H1 (cell line): Measurements from ENCODE around the gene GABRG3. TPM values are rescaled to one million over a fixed set of nuclear protein-coding genes. Genes with fewer than 3 reads are reported as not detected.

Experiments used
- CTCF ChIA-PET: fragments of 300-600 bp; sonication (Branson Sonifier 250); formaldehyde crosslinking; loops from one replicate; lab custom pipeline; 2021; ENCODE audit not compliant: partially characterized antibody; lab: Charles Lee
- POLR2A ChIA-PET: fragments of 300-600 bp; sonication (Branson Sonifier 250); formaldehyde crosslinking; loops from one replicate; lab custom pipeline; 2021; ENCODE audit warnings: inconsistent platforms; ENCODE audit not compliant: partially characterized antibody; lab: Charles Lee
- DNase-seq, 2 experiments: peaks; one replicate each; pipeline versions ENCODE4 v3.0.0 to v3.0.0-alpha.2; 2010 to 2022; ENCODE audit warnings: low spot score in 2 of 2, low read depth in 1 of 2, mixed read lengths in 1 of 2
- FAIRE-seq: peaks from 2 replicates; lab custom pipeline; 2011; peaks lifted over from hg19 to GRCh38; lab: Jason Lieb, UNC
- H2AFZ ChIP-seq: 2 replicates; pipeline ENCODE4 v1.8.1; 2012; ENCODE audit warnings: low read length, inconsistent platforms
- H2AK5ac ChIP-seq: 2 replicates; pipeline ENCODE4 v1.6.1; 2013; ENCODE audit warnings: low read depth, low read length
- H2BK120ac ChIP-seq: replicated peaks from 2 replicates; pipeline ENCODE3; 2013; ENCODE audit warnings: low read depth, low read length, inconsistent platforms
- H2BK12ac ChIP-seq: 2 replicates; pipeline ENCODE4 v1.6.1; 2013; ENCODE audit warnings: low read depth, low read length
- H2BK15ac ChIP-seq: 2 replicates; pipeline ENCODE4 v1.6.1; 2013; ENCODE audit warnings: low read length
- H2BK20ac ChIP-seq: 2 replicates; pipeline ENCODE4 v1.6.1; 2013; ENCODE audit warnings: low read length
- H2BK5ac ChIP-seq: 2 replicates; pipeline ENCODE4 v1.6.1; 2013; ENCODE audit warnings: low read depth, low read length
- H3K14ac ChIP-seq: 2 replicates; pipeline ENCODE4 v1.6.1; 2013; ENCODE audit warnings: inconsistent platforms; ENCODE audit not compliant: insufficient read length
- H3K18ac ChIP-seq: 2 replicates; pipeline ENCODE4 v1.6.1; 2013; ENCODE audit warnings: low read length; ENCODE audit errors: extremely low read depth
- H3K23ac ChIP-seq: 2 replicates; pipeline ENCODE4 v1.6.1; 2013; ENCODE audit warnings: inconsistent platforms; ENCODE audit not compliant: insufficient read length
- H3K23me2 ChIP-seq: 2 replicates; pipeline ENCODE4 v1.6.1; 2013; ENCODE audit warnings: low read depth, low read length
- H3K27ac ChIP-seq: 2 replicates; pipeline ENCODE4 v1.6.1; 2011; ENCODE audit warnings: low read depth, low read length, inconsistent platforms
- H3K27me3 ChIP-seq, 4 experiments: replicated peaks in 1 of 4; 1 replicate in 1 of 4; 2 replicates in 3 of 4; pipeline versions ENCODE4 v1.6.1 to v1.8.1; 2011 to 2013; ENCODE audit warnings: low read length in 3 of 4, mild to moderate bottlenecking in 3 of 4, inconsistent platforms in 2 of 4, mixed read lengths in 2 of 4, moderate library complexity in 1 of 4; ENCODE audit not compliant: control insufficient read depth in 3 of 4, insufficient read depth in 3 of 4; ENCODE audit errors: extremely low read depth in 1 of 4
- H3K36me3 ChIP-seq, 4 experiments: 2 replicates each; pipeline versions ENCODE4 v1.6.1 to v1.8.1; 2011 to 2013; ENCODE audit warnings: mild to moderate bottlenecking in 4 of 4, low read length in 3 of 4, moderate library complexity in 2 of 4, control low read depth in 1 of 4, inconsistent platforms in 1 of 4; ENCODE audit not compliant: insufficient read depth in 4 of 4, control insufficient read depth in 2 of 4
- H3K4ac ChIP-seq: replicated peaks from 2 replicates; pipeline ENCODE3; 2013; ENCODE audit warnings: low read length, low read depth, mixed read lengths, inconsistent platforms; ENCODE audit not compliant: insufficient read length
- H3K4me1 ChIP-seq, 4 experiments: replicated peaks in 1 of 4; 1 replicate in 1 of 4; 2 replicates in 3 of 4; pipeline versions ENCODE4 v1.6.1 to v1.8.1; 2011 to 2013; ENCODE audit warnings: low read length in 3 of 4, inconsistent platforms in 2 of 4, mixed read lengths in 1 of 4; ENCODE audit not compliant: insufficient read depth in 4 of 4, control insufficient read depth in 3 of 4
- H3K4me2 ChIP-seq, 2 experiments: 2 replicates each; pipeline versions ENCODE4 v1.6.1 to v1.8.1; 2011 to 2013; ENCODE audit warnings: low read depth in 2 of 2, low read length in 2 of 2, control low read depth in 1 of 2, inconsistent platforms in 1 of 2, mild to moderate bottlenecking in 1 of 2; ENCODE audit not compliant: insufficient read depth in 1 of 2
- H3K4me3 ChIP-seq, 4 experiments: fragments of 200-600, 300-600 bp in 1 of 4; sonication (generic), shearing (Covaris generic), sonication (Bioruptor Twin) in 1 of 4; 2 replicates each; pipeline versions ENCODE4 v1.5.1 to v1.8.1; 2011 to 2016; ENCODE audit warnings: low read length in 4 of 4, low read depth in 3 of 4, control low read depth in 2 of 4, inconsistent platforms in 2 of 4, mild to moderate bottlenecking in 2 of 4, mixed read lengths in 1 of 4, moderate library complexity in 1 of 4; ENCODE audit not compliant: insufficient read depth in 2 of 4; ENCODE audit errors: extremely low read depth in 1 of 4
- H3K56ac ChIP-seq: replicated peaks from 2 replicates; pipeline ENCODE3; 2013; ENCODE audit warnings: low read depth, mild to moderate bottlenecking, mixed read lengths, low read length, inconsistent platforms; ENCODE audit not compliant: insufficient read length
- H3K79me1 ChIP-seq: 2 replicates; pipeline ENCODE4 v1.6.1; 2013; ENCODE audit warnings: low read depth, low read length, control low read depth
- H3K79me2 ChIP-seq, 2 experiments: 2 replicates each; pipeline versions ENCODE4 v1.6.1 to v1.8.1; 2012 to 2013; ENCODE audit warnings: low read length in 2 of 2, mild to moderate bottlenecking in 2 of 2, inconsistent platforms in 1 of 2; ENCODE audit not compliant: insufficient read depth in 2 of 2, control insufficient read depth in 1 of 2
- H3K9ac ChIP-seq, 4 experiments: replicated peaks in 1 of 4; 1 replicate in 1 of 4; 2 replicates in 3 of 4; pipeline versions ENCODE4 v1.6.1 to v1.8.1; 2011 to 2013; ENCODE audit warnings: low read depth in 3 of 4, low read length in 3 of 4, control low read depth in 2 of 4, mild to moderate bottlenecking in 2 of 4, moderate library complexity in 2 of 4, inconsistent platforms in 1 of 4; ENCODE audit errors: extremely low read depth in 1 of 4
- H3K9me3 ChIP-seq, 2 experiments: 2 replicates each; pipeline versions ENCODE4 v1.6.1 to v1.8.1; 2012 to 2013; ENCODE audit warnings: mild to moderate bottlenecking in 2 of 2, moderate library complexity in 2 of 2, control low read depth in 1 of 2, inconsistent platforms in 1 of 2, low read depth in 1 of 2, low read length in 1 of 2, mixed read lengths in 1 of 2; ENCODE audit not compliant: insufficient read depth in 2 of 2
- H4K20me1 ChIP-seq, 2 experiments: replicated peaks in 1 of 2; 2 replicates each; pipeline versions ENCODE3 to v1.8.1; 2011 to 2013; ENCODE audit warnings: inconsistent platforms in 2 of 2, low read length in 2 of 2, mild to moderate bottlenecking in 1 of 2; ENCODE audit not compliant: insufficient read depth in 2 of 2, control insufficient read depth in 1 of 2
- H4K5ac ChIP-seq: 2 replicates; pipeline ENCODE4 v1.6.1; 2013; ENCODE audit warnings: low read length, low read depth, mixed read lengths, inconsistent platforms; ENCODE audit not compliant: insufficient read length
- H4K8ac ChIP-seq: 2 replicates; pipeline ENCODE4 v1.8.0; 2013; ENCODE audit warnings: mild to moderate bottlenecking, moderate library complexity, low read length, inconsistent platforms; ENCODE audit not compliant: insufficient read depth; ENCODE audit errors: extremely low read depth
- H4K91ac ChIP-seq: replicated peaks from 2 replicates; pipeline ENCODE3; 2013; ENCODE audit warnings: low read length, mixed read lengths, inconsistent platforms; ENCODE audit not compliant: insufficient read length
- CBX5 ChIP-seq: fragments of 300-800, 300-1000 bp; sonication (generic); IDR thresholded peaks from 2 replicates; pipeline ENCODE4 v1.7.1; 2016; ENCODE audit warnings: antibody characterized with exemption, low read length, low read depth
- CHD1 ChIP-seq: IDR thresholded peaks from 2 replicates; pipeline ENCODE4 v1.6.1; 2012; ENCODE audit warnings: low read depth, low read length, improper control_type of control experiment
- CTCF ChIP-seq, 3 experiments: IDR thresholded peaks; 1 replicate in 2 of 3; 2 replicates in 1 of 3; pipeline versions ENCODE4 v1.5.1 to v1.6.1; 2011; ENCODE audit warnings: low read length in 3 of 3, mild to moderate bottlenecking in 3 of 3, inconsistent platforms in 2 of 3, low read depth in 1 of 3, moderate library complexity in 1 of 3; ENCODE audit not compliant: insufficient read depth in 1 of 3; ENCODE audit errors: control extremely low read depth in 1 of 3
- EGR1 ChIP-seq: IDR thresholded peaks from 2 replicates; pipeline ENCODE4 v1.6.1; 2011; ENCODE audit warnings: low read depth, low read length, borderline replicate concordance
- MAFK ChIP-seq: IDR thresholded peaks from 2 replicates; pipeline ENCODE4 v1.6.1; 2012; ENCODE audit warnings: low read depth, mild to moderate bottlenecking, improper control_type of control experiment, low read length
- PHF8 ChIP-seq: fragments of 200-600 bp; sonication (generic); conservative IDR thresholded peaks from 2 replicates; pipeline ENCODE4 v1.7.1; 2012; ENCODE audit warnings: low read depth, mild to moderate bottlenecking, inconsistent platforms, low read length, moderate library complexity
- TEAD4 ChIP-seq: IDR thresholded peaks from 2 replicates; pipeline ENCODE4 v1.6.1; 2012; ENCODE audit warnings: low read depth, low read length, inconsistent platforms, mixed read lengths
- WGBS, 2 experiments: shearing (Covaris generic) in 1 of 2; methylation state at CpG; one replicate each; pipeline versions ENCODE4 v1.1.6 to v1.1.7; 2013 to 2015; ENCODE audit warnings: low lambda C conversion rate in 2 of 2, mixed read lengths in 2 of 2, inconsistent platforms in 1 of 2, low coverage in 1 of 2, missing lambda C conversion rate in 1 of 2; ENCODE audit not compliant: insufficient replicate concordance in 2 of 2, insufficient coverage in 1 of 2, insufficient read length in 1 of 2; ENCODE audit errors: extremely low coverage in 1 of 2, missing lambda C conversion rate in 1 of 2; 5-methylcytosine and 5-hydroxymethylcytosine counted together
- polyA plus RNA-seq, 7 experiments: library from polyadenylated mRNA; depleted of rRNA in 3 of 7; stranded (reverse) in 5 of 7; unstranded in 2 of 7; fragments of >200 nt in 5 of 7; fragments of 200-250 nt in 2 of 7; gene quantifications; 1 replicate in 5 of 7; 2 replicates in 1 of 7; 4 replicates in 1 of 7; pipeline versions ENCODE4 v1.2.1 to v1.2.3, GENCODE V29; 2011 to 2013; ENCODE audit warnings: missing spikeins in 2 of 7, mixed read lengths in 2 of 7
- total RNA-seq: library from RNA; stranded (reverse); fragmentation: NEBNext Ultra II Directional; extraction: Animal tissue kit (Norgen Biotek cat#: 25700); gene quantifications from 2 replicates; pipeline ENCODE4 v1.2.1, GENCODE V29; 2021

The GABRG3 gene
- total and polyA plus RNA-seq, 2 of the 8 experiments (the other 6 are each of a cell fraction or from before 2014, with no cell fraction given) = 0.17 to 0.80 TPM

DNA sequence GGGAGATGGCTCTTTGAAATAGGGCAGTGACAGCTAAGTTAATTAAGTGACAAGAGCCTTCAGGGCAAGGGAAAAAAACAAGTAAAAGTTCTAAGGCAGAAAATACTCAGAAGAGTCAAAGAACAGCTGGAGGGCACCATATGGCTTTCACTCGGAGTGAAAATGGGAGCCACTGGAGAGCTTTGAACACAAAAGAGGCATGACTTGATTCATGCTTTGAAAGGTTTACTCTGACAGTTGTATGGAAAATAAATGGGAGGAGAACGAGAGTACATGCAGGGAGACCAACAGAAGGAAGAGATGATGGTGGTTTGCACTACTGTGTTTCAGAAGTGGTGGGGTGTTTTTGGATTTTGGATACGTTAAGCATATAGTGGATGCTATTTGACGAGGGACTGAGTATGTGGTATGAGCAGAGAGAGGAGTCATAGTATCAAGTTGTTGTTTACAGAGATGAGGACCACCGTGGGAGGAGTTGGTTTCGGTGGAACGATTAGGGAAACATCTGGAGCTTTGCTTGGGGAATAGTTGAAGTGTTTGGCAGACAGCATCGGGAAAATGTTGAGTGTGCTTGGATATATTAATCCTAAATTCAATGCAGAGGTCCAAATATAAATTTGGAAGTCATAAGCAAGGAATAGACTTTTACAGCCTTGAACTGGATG lies 411.5 kb downstream of the GABRG3 start:
- no peak overlapping the region for H3K23ac ChIP-seq
- H2BK12ac ChIP-seq = no peak overlapping the region
- no peak overlapping the region for H3K27ac ChIP-seq

More for the DNA sequence above, 411.5 kb downstream of the GABRG3 start:
- no peaks in the 10 kb centered on the region for H3K9me3 ChIP-seq
- H3K18ac ChIP-seq = no peak overlapping the region
- H2AK5ac ChIP-seq = no peak overlapping the region
- H3K4me2 ChIP-seq = no peak overlapping the region
- no peak overlapping the region for H2BK20ac ChIP-seq
- DNase-seq (no peak), FAIRE-seq (no peak)
- no peak overlapping the region for H4K91ac ChIP-seq
- H3K79me2 ChIP-seq = no peaks in the 10 kb centered on the region
- H3K9ac ChIP-seq = no peak overlapping the region
- no peak overlapping the region for H4K5ac ChIP-seq
- no peak overlapping the region for H3K4ac ChIP-seq
- H3K4me1 ChIP-seq = no peaks in the 10 kb centered on the region
- H3K36me3 ChIP-seq = no peaks in the 10 kb centered on the region
- H2BK15ac ChIP-seq = no peak overlapping the region
- H3K79me1 ChIP-seq = no peaks in the 10 kb centered on the region
- no peaks in the 10 kb centered on the region for H4K20me1 ChIP-seq
- CTCF ChIA-PET = interaction anchor here (1.1 to 2.4 kb wide), 2 partner anchors 24 to 452 kb away, joined by 4 to 12 read pairs; no protein-coding TSS in a partner anchor
- H2BK5ac ChIP-seq = no peak overlapping the region
- H3K23me2 ChIP-seq = no peaks in the 10 kb centered on the region
- WGBS, 2 experiments = 81% methylated on average over 8 of the region's 8 CpGs; no CpG with 5 or more reads in 1 of the 2 experiments
- H2AFZ ChIP-seq = no peak overlapping the region
- no peaks in the 10 kb centered on the region for H3K27me3 ChIP-seq
- TF ChIP-seq EGR1 (no peak), CBX5 (no peak), PHF8 (no peak), TEAD4 (no peak), CHD1 (no peak), MAFK (no peak), CTCF (IDR thresholded peaks at IDR 0.05; ENCODE audit: control extremely low read depth in 1 of 3, insufficient read depth in 1 of 3, low read depth in 1 of 3, low read length in 3 of 3) (no peak)
- no peak overlapping the region for H3K14ac ChIP-seq
- no peak overlapping the region for H3K4me3 ChIP-seq
- H4K8ac ChIP-seq = no peak overlapping the region
- POLR2A ChIA-PET = no interaction called here
- no peak overlapping the region for H3K56ac ChIP-seq
- H2BK120ac ChIP-seq = no peak overlapping the region
